Mucosa of descending colon (tissue), 3 donors: Measurements from ENCODE around the gene SPEM1. TPM values are rescaled to one million over a fixed set of nuclear protein-coding genes. Genes with fewer than 3 reads are reported as not detected.

Source experiments
- ATAC-seq: fragments of 200-7000 bp; cut with Tn5 transposase; one replicate; pipeline ENCODE4 v1.9.1; 2020; ENCODE audit warnings: mild to moderate bottlenecking, moderate library complexity
- DNase-seq, 3 donors: peaks; one replicate each; pipeline ENCODE4 v3.0.0-alpha.2; 2020
- H3K36me3 ChIP-seq: fragments of 200-600 bp; one replicate; pipeline ENCODE4 v1.8.0; 2021; ENCODE audit warnings: low read depth, mild to moderate bottlenecking
- H3K4me1 ChIP-seq: fragments of 200-600 bp; one replicate; pipeline ENCODE4 v1.8.0; 2021; ENCODE audit warnings: low read depth, mild to moderate bottlenecking
- H3K4me3 ChIP-seq: fragments of 200-600 bp; one replicate; pipeline ENCODE4 v1.8.0; 2021; ENCODE audit warnings: mild to moderate bottlenecking
- H3K9me3 ChIP-seq: fragments of 200-600 bp; one replicate; pipeline ENCODE4 v1.8.0; 2021; ENCODE audit warnings: mild to moderate bottlenecking
- intact Hi-C, 2 donors: fragments of 100-400 bp; cut with DNase I in 1 of 2; cut with micrococcal nuclease in 1 of 2; formaldehyde crosslinking; loops; one replicate each; pipeline versions ENCODE4 v1.11.0 to v1.11.1; 2022; cut with DNase I, micrococcal nuclease
- total RNA-seq, 3 donors: library from RNA; stranded (reverse); fragmentation: NEBNext Ultra II Directional in 2 of 3; extraction: Animal tissue kit (Norgen Biotek cat#: 25700) in 2 of 3; gene quantifications; one replicate each; pipeline versions ENCODE4 v1.2.1 to v1.2.4, GENCODE V29; 2021 to 2023
- TF ChIP-seq, protein P1 (sequence below): fragments of 200-600 bp; IDR thresholded peaks from one replicate; pipeline ENCODE4 v1.8.0; 2022; ENCODE audit warnings: antibody characterized with exemption, mild to moderate bottlenecking
- donor health status: DM: no; HTN: no; CAD: no; lungs with moderate emphysema.
- donor health status: DM: no; HTN: no; CAD: no.
- donor health status: DM: no; HTN: yes; CAD: no.

SPEM1 gene
- total RNA-seq, 3 donors from 2014 or later: not detected

GRCh38 chr17:7407082-7407481 lies 13.0 kb upstream of the SPEM1 start:
- no peaks in the 10 kb centered on the region for H3K36me3 ChIP-seq
- TF ChIP-seq, protein P1, sequence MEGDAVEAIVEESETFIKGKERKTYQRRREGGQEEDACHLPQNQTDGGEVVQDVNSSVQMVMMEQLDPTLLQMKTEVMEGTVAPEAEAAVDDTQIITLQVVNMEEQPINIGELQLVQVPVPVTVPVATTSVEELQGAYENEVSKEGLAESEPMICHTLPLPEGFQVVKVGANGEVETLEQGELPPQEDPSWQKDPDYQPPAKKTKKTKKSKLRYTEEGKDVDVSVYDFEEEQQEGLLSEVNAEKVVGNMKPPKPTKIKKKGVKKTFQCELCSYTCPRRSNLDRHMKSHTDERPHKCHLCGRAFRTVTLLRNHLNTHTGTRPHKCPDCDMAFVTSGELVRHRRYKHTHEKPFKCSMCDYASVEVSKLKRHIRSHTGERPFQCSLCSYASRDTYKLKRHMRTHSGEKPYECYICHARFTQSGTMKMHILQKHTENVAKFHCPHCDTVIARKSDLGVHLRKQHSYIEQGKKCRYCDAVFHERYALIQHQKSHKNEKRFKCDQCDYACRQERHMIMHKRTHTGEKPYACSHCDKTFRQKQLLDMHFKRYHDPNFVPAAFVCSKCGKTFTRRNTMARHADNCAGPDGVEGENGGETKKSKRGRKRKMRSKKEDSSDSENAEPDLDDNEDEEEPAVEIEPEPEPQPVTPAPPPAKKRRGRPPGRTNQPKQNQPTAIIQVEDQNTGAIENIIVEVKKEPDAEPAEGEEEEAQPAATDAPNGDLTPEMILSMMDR: no peak
- peaks cover 20% of the 10 kb centered on the region for H3K4me1 ChIP-seq
- no peak for DNase-seq
- intact Hi-C loops: no loop called here
- no peaks in the 10 kb centered on the region for H3K9me3 ChIP-seq
- ATAC-seq: no peak
- H3K4me3 ChIP-seq: no peak overlapping the region

DNA sequence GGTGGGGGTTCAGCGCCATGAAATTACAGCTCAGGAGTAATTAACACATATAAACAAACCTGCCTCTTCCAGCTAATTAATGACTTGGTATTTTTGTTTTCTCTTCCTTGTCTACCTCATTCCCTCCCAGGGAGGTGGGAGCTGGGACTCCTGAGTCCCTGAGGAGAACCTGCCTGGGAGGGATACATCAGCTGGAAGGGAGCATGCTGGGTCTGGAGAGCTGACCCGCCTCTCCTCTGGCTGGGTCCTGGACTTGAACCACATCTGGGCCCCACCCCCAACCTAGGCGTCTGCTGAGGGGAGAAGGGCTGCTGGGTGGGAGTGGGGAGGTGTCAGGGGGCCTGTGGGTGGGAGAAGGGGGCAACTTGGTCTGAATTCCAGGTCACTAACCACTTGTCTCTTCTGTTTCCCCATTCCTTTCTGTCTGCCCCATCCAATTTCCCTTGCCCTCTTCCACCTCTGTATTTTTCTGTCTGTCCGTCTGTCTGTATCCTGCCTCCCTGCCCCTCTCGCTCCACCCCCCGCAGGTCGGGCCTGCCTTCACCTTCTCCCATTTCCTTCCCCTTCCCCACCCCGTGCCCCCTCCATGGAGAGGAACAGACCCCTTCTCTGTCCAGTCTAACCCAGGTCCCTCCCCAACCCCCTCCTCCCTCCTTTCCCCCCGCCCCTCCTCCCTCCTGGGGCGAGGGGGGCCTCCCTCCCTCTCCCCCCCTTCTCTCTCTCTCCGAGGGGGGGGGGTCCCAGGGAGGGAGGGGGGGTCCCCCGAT lies 12.5 kb upstream of the SPEM1 start, which contains the start of gene NLGN2:
Gene NLGN2 (plus strand): TSS at position 361 of the 767 bp plus-strand sequence. CDS start 411 bp downstream, outside the sequence.
- intact Hi-C loops: no loop called here
- DNase-seq (peak in 1 of 3 donors; percentile 31), ATAC-seq (no peak)
- Histone ChIP-seq H3K4me1 (peaks cover 14% of the 10 kb centered on the region), H3K9me3 (no peaks in the 10 kb centered on the region), H3K36me3 (no peaks in the 10 kb centered on the region), H3K4me3 (no peak within 1 kb of the TSS)
- TF ChIP-seq, protein P1: no peak

- intact Hi-C loops: no loop called here
- TF ChIP-seq, protein P1: no peak
- Histone ChIP-seq H3K4me3 (no peak overlapping the region), H3K9me3 (no peaks in the 10 kb centered on the region), H3K4me1 (peaks cover 8% of the 10 kb centered on the region), H3K36me3 (no peaks in the 10 kb centered on the region)
- DNase-seq (peak in 1 of 3 donors; percentile 41), ATAC-seq (no peak)
Measured at GRCh38 chr17:7408252-7408727, 11.8 kb upstream of the SPEM1 start.

- no peak for ATAC-seq
- H3K4me3 ChIP-seq: no peak overlapping the region
- no peaks in the 10 kb centered on the region for H3K36me3 ChIP-seq
- no peak for DNase-seq
- H3K4me1 ChIP-seq: peaks cover 8% of the 10 kb centered on the region
- intact Hi-C loops: no loop called here
- no peaks in the 10 kb centered on the region for H3K9me3 ChIP-seq
- TF ChIP-seq, protein P1: no peak
Measured at GRCh38 chr17:7408863-7409262, 11.3 kb upstream of the SPEM1 start.

GRCh38 chr17:7409716-7410115 lies 10.4 kb upstream of the SPEM1 start:
- DNase-seq (no peak), ATAC-seq (no peak)
- H3K4me3 ChIP-seq: no peak overlapping the region
- TF ChIP-seq, protein P1: no peak
- H3K4me1 ChIP-seq: peaks cover 8% of the 10 kb centered on the region
- intact Hi-C loops: no loop called here
- no peaks in the 10 kb centered on the region for H3K36me3 ChIP-seq
- no peaks in the 10 kb centered on the region for H3K9me3 ChIP-seq
